Embryonic facial prominence (tissue), 1 donor: ENCODE measurements around the gene PTH2R.

Experiments used
- DNase-seq: peaks from one replicate; pipeline ENCODE4 v3.0.0-alpha.2; 2016; ENCODE audit errors: extremely low spot score

The PTH2R gene

GRCh38 chr2:208542465-208543041 lies 136.0 kb downstream of the PTH2R start:
- no peak for DNase-seq
